ENCODE results near the gene TCEA3. TPM values are rescaled to one million over a fixed set of nuclear protein-coding genes. Genes with fewer than 3 reads are reported as not detected.

The TCEA3 gene
- total and polyA plus RNA-seq, 7 donors = 70.2 to 301 (median 195) TPM

- no peak for DNase-seq
- Histone ChIP-seq H3K27me3 (ENCODE audit: insufficient read depth in 3 of 3, low read length in 2 of 3) (no peaks in the 10 kb centered on the region), H3K27ac (no peak overlapping the region), H3K36me3 (ENCODE audit: insufficient read depth in 1 of 2, low read depth in 1 of 2) (no peaks in the 10 kb centered on the region), H3K4me1 (peaks cover 5% of the 10 kb centered on the region), H3K4me3 (no peak overlapping the region), H3K9me3 (no peaks in the 10 kb centered on the region)
- no peak for TF ChIP-seq CTCF (IDR thresholded peaks at IDR 0.05)
- ATAC-seq = no peak
- intact Hi-C loops (cut with DNase I) = no loop called here
- 88 to 95% (median 94%) methylated on average over 3 of the region's 3 CpGs for WGBS, 3 donors
These were observed 38.7 kb upstream of the TCEA3 start for GRCh38 chr1:23463286-23463685.

GRCh38 chr1:23462766-23463165, 38.2 kb upstream of the TCEA3 start:
- no peak overlapping the region for H3K4me3 ChIP-seq
- intact Hi-C loops (cut with DNase I) = no loop called here
- no peaks in the 10 kb centered on the region for H3K9me3 ChIP-seq
- peaks cover 9% of the 10 kb centered on the region for H3K4me1 ChIP-seq
- H3K36me3 ChIP-seq (ENCODE audit: insufficient read depth in 1 of 2, low read depth in 1 of 2) = no peaks in the 10 kb centered on the region
- no peaks in the 10 kb centered on the region for H3K27me3 ChIP-seq (ENCODE audit: insufficient read depth in 3 of 3, low read length in 2 of 3)
- WGBS, 3 donors = 94 to 97% (median 95%) methylated on average over 2 of the region's 2 CpGs
- DNase-seq = no peak
- TF ChIP-seq CTCF (IDR thresholded peaks at IDR 0.05) = no peak
- no peak for ATAC-seq
- H3K27ac ChIP-seq = no peak overlapping the region

GRCh38 chr1:23461050-23461449, 36.5 kb upstream of the TCEA3 start:
- no peak for ATAC-seq
- Histone ChIP-seq H3K27ac (no peak overlapping the region), H3K4me3 (no peak overlapping the region), H3K36me3 (ENCODE audit: insufficient read depth in 1 of 2, low read depth in 1 of 2) (no peaks in the 10 kb centered on the region), H3K9me3 (no peaks in the 10 kb centered on the region), H3K4me1 (peaks cover 11% of the 10 kb centered on the region), H3K27me3 (ENCODE audit: insufficient read depth in 3 of 3, low read length in 2 of 3) (no peaks in the 10 kb centered on the region)
- no peak for DNase-seq
- no peak for TF ChIP-seq CTCF (IDR thresholded peaks at IDR 0.05)
- 89 to 92% (median 90%) methylated on average over 3 of the region's 3 CpGs for WGBS, 3 donors
- intact Hi-C loops (cut with DNase I) = no loop called here

GRCh38 chr1:23460519-23460918, 36.0 kb upstream of the TCEA3 start:
- DNase-seq = no peak
- H3K27me3 ChIP-seq (ENCODE audit: insufficient read depth in 3 of 3, low read length in 2 of 3) = no peaks in the 10 kb centered on the region
- no peak for TF ChIP-seq CTCF (IDR thresholded peaks at IDR 0.05)
- intact Hi-C loops (cut with DNase I) = no loop called here
- H3K9me3 ChIP-seq = no peaks in the 10 kb centered on the region
- no peak overlapping the region for H3K4me3 ChIP-seq
- peaks cover 0 to 5% of the 10 kb centered on the region in 2 donors for H3K36me3 ChIP-seq (ENCODE audit: insufficient read depth in 1 of 2, low read depth in 1 of 2)
- 92 to 96% (median 94%) methylated on average over 4 of the region's 4 CpGs for WGBS, 3 donors
- no peak overlapping the region for H3K27ac ChIP-seq
- peaks cover 11% of the 10 kb centered on the region for H3K4me1 ChIP-seq
- ATAC-seq = no peak

- intact Hi-C loops (cut with DNase I) = no loop called here
- no peak for DNase-seq
- H3K4me1 ChIP-seq = peaks cover 11% of the 10 kb centered on the region
- whole genome bisulfite sequencing, 3 donors = 58 to 77% (median 71%) methylated on average over 2 of the region's 2 CpGs
- no peaks in the 10 kb centered on the region for H3K9me3 ChIP-seq
- peaks cover 0 to 16% of the 10 kb centered on the region in 2 donors for H3K36me3 ChIP-seq (ENCODE audit: insufficient read depth in 1 of 2, low read depth in 1 of 2)
- H3K27me3 ChIP-seq (ENCODE audit: insufficient read depth in 3 of 3, low read length in 2 of 3) = no peaks in the 10 kb centered on the region
- H3K4me3 ChIP-seq = no peak overlapping the region
- ATAC-seq = peak in 1 of 4 donors; percentile 9
- TF ChIP-seq CTCF (IDR thresholded peaks at IDR 0.05) = no peak
- no peak overlapping the region for H3K27ac ChIP-seq
These were observed 34.8 kb upstream of the TCEA3 start for GRCh38 chr1:23459338-23459757.

All from psoas muscle (tissue), 8 donors.